GM12891 (cell line): ENCODE results near the gene KIAA1328.

Experiments
- PAX5 ChIP-seq: IDR thresholded peaks from 2 replicates; pipeline ENCODE4 v1.6.1; 2011; ENCODE audit warnings: low read length, moderate library complexity, mild to moderate bottlenecking; ENCODE audit not compliant: insufficient read depth, severe bottlenecking
- POLR2A ChIP-seq: IDR thresholded peaks from 2 replicates; pipeline ENCODE4 v1.6.1; 2011; ENCODE audit warnings: low read depth, low read length, control low read depth
- POLR2AphosphoS5 ChIP-seq: IDR thresholded peaks from 2 replicates; pipeline ENCODE4 v1.6.1; 2011; ENCODE audit warnings: low read depth, low read length, control low read depth
- POU2F2 ChIP-seq: IDR thresholded peaks from 2 replicates; pipeline ENCODE4 v1.6.1; 2011; ENCODE audit warnings: low read depth, mild to moderate bottlenecking, control low read depth, low read length, moderate library complexity
- SPI1 ChIP-seq: IDR thresholded peaks from 2 replicates; pipeline ENCODE4 v1.6.1; 2011; ENCODE audit warnings: low read depth, low read length, control low read depth
- TAF1 ChIP-seq: IDR thresholded peaks from 2 replicates; pipeline ENCODE4 v1.6.1; 2011; ENCODE audit warnings: low read depth, low read length, control low read depth

DNA sequence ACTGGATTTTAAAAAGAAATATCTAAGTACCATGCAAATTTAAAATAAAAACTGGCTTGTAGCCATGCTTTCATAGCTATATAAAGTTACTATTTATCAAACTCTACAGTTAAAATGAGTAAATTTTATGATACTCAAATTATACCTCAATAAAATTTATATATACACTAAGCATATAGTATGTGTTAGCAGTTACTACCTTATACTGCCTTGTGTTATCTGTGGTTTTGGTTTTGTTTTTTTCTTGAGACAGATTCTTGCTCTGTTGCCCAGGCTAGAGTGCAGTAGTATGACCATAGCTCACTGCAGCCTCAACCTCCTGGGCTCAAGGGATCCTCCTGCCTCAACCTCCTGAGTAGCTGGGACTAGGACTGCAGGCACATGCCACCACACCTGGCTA, 342.1 kb downstream of the KIAA1328 start:
- no peak for TF ChIP-seq POLR2A
- TF ChIP-seq POLR2AphosphoS5, result no peak
- no peak for TF ChIP-seq POU2F2
- no peak for TF ChIP-seq TAF1
- no peak for TF ChIP-seq PAX5
- TF ChIP-seq SPI1, result no peak
